KMS-11 (cell line): ENCODE results near the gene NUS1.
"Not testable (repeated sequence)": the region's sequence is repeated elsewhere in the genome, so short reads cannot be mapped to it uniquely, and the experiment has no call there.

Source experiments
- H2AFZ ChIP-seq: fragments of 200-600 bp; sonication (generic); 2 replicates; pipeline ENCODE4 v1.6.1; 2016; ENCODE audit warnings: antibody characterized with exemption, mixed run types, low read depth
- H3K27ac ChIP-seq: fragments of 200-600 bp; sonication (generic); 2 replicates; pipeline ENCODE4 v1.6.1; 2016; ENCODE audit warnings: mild to moderate bottlenecking, mixed run types
- H3K27me3 ChIP-seq: fragments of 200-600 bp; sonication (generic); 2 replicates; pipeline ENCODE4 v1.6.1; 2017; ENCODE audit warnings: mild to moderate bottlenecking, low read depth, mixed run types, moderate library complexity; ENCODE audit not compliant: insufficient read depth
- H3K36me3 ChIP-seq: fragments of 200-600 bp; sonication (generic); 2 replicates; pipeline ENCODE4 v1.6.1; 2017; ENCODE audit warnings: mild to moderate bottlenecking, mixed run types; ENCODE audit not compliant: insufficient read depth
- H3K4me1 ChIP-seq: fragments of 200-600 bp; sonication (generic); 2 replicates; pipeline ENCODE4 v1.6.1; 2016; ENCODE audit warnings: mild to moderate bottlenecking, low read depth, mixed run types; ENCODE audit not compliant: poor library complexity, severe bottlenecking
- H3K4me2 ChIP-seq: fragments of 200-600 bp; sonication (generic); 2 replicates; pipeline ENCODE4 v1.7.0; 2016; ENCODE audit warnings: mild to moderate bottlenecking, mixed run types
- H3K4me3 ChIP-seq: fragments of 200-600 bp; sonication (generic); IDR thresholded peaks from 2 replicates; pipeline ENCODE4 v1.6.1; 2017; ENCODE audit warnings: low read depth, low read length, mixed read lengths; ENCODE audit not compliant: insufficient read depth
- H3K79me2 ChIP-seq: fragments of 200-600 bp; sonication (generic); 2 replicates; pipeline ENCODE4 v1.6.1; 2016; ENCODE audit warnings: low read depth, mixed run types; ENCODE audit not compliant: insufficient read depth
- H3K9ac ChIP-seq: fragments of 200-600 bp; sonication (generic); 2 replicates; pipeline ENCODE4 v1.6.1; 2016; ENCODE audit warnings: mild to moderate bottlenecking, mixed run types
- H4K20me1 ChIP-seq: fragments of 200-600 bp; sonication (generic); 2 replicates; pipeline ENCODE4 v1.6.1; 2016; ENCODE audit warnings: mild to moderate bottlenecking, mixed run types; ENCODE audit not compliant: insufficient read depth
- CTCF ChIP-seq: fragments of 200-600 bp; sonication (generic); conservative IDR thresholded peaks from 2 replicates; pipeline ENCODE4 v1.6.1; 2017; ENCODE audit warnings: low read depth, mild to moderate bottlenecking, antibody characterized with exemption, low read length, moderate library complexity, mixed read lengths

NUS1 gene

GRCh38 chr6:117718895-117719294 is 43.6 kb downstream of the NUS1 start:
- Histone ChIP-seq H3K79me2 (no peaks in the 10 kb centered on the region), H3K4me1 (no peaks in the 10 kb centered on the region), H2AFZ (no peak overlapping the region), H3K27me3 (no peaks in the 10 kb centered on the region), H3K9ac (no peak overlapping the region), H3K27ac (no peak overlapping the region), H3K36me3 (no peaks in the 10 kb centered on the region), H3K4me2 (no peak overlapping the region), H3K4me3 (no peak overlapping the region), H4K20me1 (no peaks in the 10 kb centered on the region)
- no peak for TF ChIP-seq CTCF

- H3K36me3 ChIP-seq, H4K20me1 ChIP-seq, H3K79me2 ChIP-seq, H3K27ac ChIP-seq, H2AFZ ChIP-seq, H3K9ac ChIP-seq, H3K4me2 ChIP-seq, H3K4me1 ChIP-seq, H3K27me3 ChIP-seq, H3K4me3 ChIP-seq: not testable (repeated sequence)
Measured at GRCh38 chr6:117721520-117721919, 46.3 kb downstream of the NUS1 start.

- no peak overlapping the region for H3K9ac ChIP-seq
- no peaks in the 10 kb centered on the region for H3K4me1 ChIP-seq
- no peak overlapping the region for H3K27ac ChIP-seq
- no peak overlapping the region for H3K4me2 ChIP-seq
- no peak for TF ChIP-seq CTCF
- H3K27me3 ChIP-seq, result no peaks in the 10 kb centered on the region
- H2AFZ ChIP-seq, result no peak overlapping the region
- no peaks in the 10 kb centered on the region for H4K20me1 ChIP-seq
- no peak overlapping the region for H3K4me3 ChIP-seq
- H3K36me3 ChIP-seq, result no peaks in the 10 kb centered on the region
- no peaks in the 10 kb centered on the region for H3K79me2 ChIP-seq
Measured at GRCh38 chr6:117728626-117729025, 53.4 kb downstream of the NUS1 start.

GRCh38 chr6:117729613-117730012 is 54.3 kb downstream of the NUS1 start:
- H3K27ac ChIP-seq, result no peak overlapping the region
- no peaks in the 10 kb centered on the region for H4K20me1 ChIP-seq
- TF ChIP-seq CTCF, result no peak
- H3K9ac ChIP-seq, result no peak overlapping the region
- no peak overlapping the region for H3K4me3 ChIP-seq
- no peaks in the 10 kb centered on the region for H3K27me3 ChIP-seq
- H2AFZ ChIP-seq, result no peak overlapping the region
- H3K79me2 ChIP-seq, result no peaks in the 10 kb centered on the region
- H3K4me1 ChIP-seq, result no peaks in the 10 kb centered on the region
- no peak overlapping the region for H3K4me2 ChIP-seq
- H3K36me3 ChIP-seq, result no peaks in the 10 kb centered on the region

- Histone ChIP-seq H4K20me1 (no peaks in the 10 kb centered on the region), H3K27me3 (no peaks in the 10 kb centered on the region), H2AFZ (no peak overlapping the region), H3K4me3 (no peak overlapping the region), H3K4me2 (no peak overlapping the region), H3K36me3 (no peaks in the 10 kb centered on the region), H3K27ac (no peak overlapping the region), H3K9ac (no peak overlapping the region), H3K79me2 (no peaks in the 10 kb centered on the region), H3K4me1 (no peaks in the 10 kb centered on the region)
- no peak for TF ChIP-seq CTCF
Measured at GRCh38 chr6:117733341-117733740, 58.1 kb downstream of the NUS1 start.
